Activated CD8-positive, alpha-beta T cell treated with anti-CD3 and anti-CD28 coated beads for 36 hours (primary cell): ENCODE data around the gene ITGBL1. TPM values are rescaled to one million over a fixed set of nuclear protein-coding genes. Genes with fewer than 3 reads are reported as not detected.

Experiments used
- ATAC-seq: fragments of 200-7000 bp; cut with Tn5 transposase; one replicate; pipeline ENCODE4 v1.10.0; 2021; ENCODE audit warnings: mild to moderate bottlenecking, moderate library complexity
- CTCF ChIA-PET: fragments of 350-600 bp; sonication (Branson Sonifier 250); formaldehyde crosslinking; loops from one replicate; lab custom pipeline; 2021; ENCODE audit warnings: antibody characterized with exemption; lab: Charles Lee
- POLR2A ChIA-PET: fragments of 350-600 bp; sonication (Branson Sonifier 250); formaldehyde crosslinking; loops from one replicate; lab custom pipeline; 2021; ENCODE audit warnings: antibody characterized with exemption; lab: Charles Lee
- DNase-seq: peaks from one replicate; pipeline ENCODE4 v3.0.0-alpha.2; 2020
- H3K27ac Mint-ChIP-seq: one replicate; pipeline ENCODE4 v1.8.0; 2021; ENCODE audit warnings: mild to moderate bottlenecking, mixed read lengths
- H3K27me3 Mint-ChIP-seq: one replicate; pipeline ENCODE4 v1.8.0; 2021; ENCODE audit warnings: mixed read lengths
- H3K36me3 Mint-ChIP-seq: one replicate; pipeline ENCODE4 v1.8.0; 2021; ENCODE audit warnings: low read depth, mixed read lengths
- H3K4me1 Mint-ChIP-seq: one replicate; pipeline ENCODE4 v1.8.0; 2021; ENCODE audit warnings: low read depth, mixed read lengths
- H3K4me3 Mint-ChIP-seq: one replicate; pipeline ENCODE4 v1.8.0; 2021; ENCODE audit warnings: mild to moderate bottlenecking, moderate library complexity, mixed read lengths
- H3K9me3 Mint-ChIP-seq: one replicate; pipeline ENCODE4 v1.8.0; 2021; ENCODE audit warnings: mixed read lengths
- intact Hi-C: fragments of 100-400 bp; cut with micrococcal nuclease; formaldehyde crosslinking; loops from one replicate; pipeline ENCODE4 v1.10.0; 2022
- total RNA-seq, 2 experiments: library from RNA; stranded (reverse); gene quantifications; one replicate each; pipeline ENCODE4 v1.2.3, GENCODE V29; 2021
- TF ChIP-seq, protein P1 (sequence below): fragments of 200-600 bp; IDR thresholded peaks from one replicate; pipeline ENCODE4 v1.8.0; 2022; ENCODE audit warnings: antibody characterized with exemption, mild to moderate bottlenecking

ITGBL1 gene
- total RNA-seq, 2 experiments from 2014 or later: not detected

DNA sequence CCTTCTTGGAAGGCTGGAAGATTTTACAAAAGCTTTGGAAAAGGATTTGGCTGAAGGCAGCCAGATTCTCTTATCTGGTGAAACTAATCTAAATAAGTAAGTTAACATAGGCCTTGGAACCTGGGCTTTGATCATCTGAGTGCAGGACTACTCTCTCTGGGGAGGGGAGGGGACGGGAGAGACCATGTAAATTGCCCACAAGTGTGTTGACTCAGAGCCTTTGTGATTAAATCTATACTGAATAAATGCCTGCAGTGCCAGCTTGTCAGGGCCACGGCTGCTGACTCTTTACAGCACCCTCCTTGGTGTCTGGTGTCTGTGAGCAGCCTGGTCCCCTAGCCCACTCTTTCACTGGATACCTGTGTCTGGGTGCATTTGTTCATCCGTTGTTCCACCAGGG is 251.4 kb downstream of the ITGBL1 start:
- H3K9me3 Mint-ChIP-seq: no peaks in the 10 kb centered on the region
- ATAC-seq: no peak
- intact Hi-C loops: no loop called here
- POLR2A ChIA-PET: no interaction called here
- no peak overlapping the region for H3K27ac Mint-ChIP-seq
- H3K4me3 Mint-ChIP-seq: no peak overlapping the region
- DNase-seq: no peak
- peaks cover 9% of the 10 kb centered on the region for H3K27me3 Mint-ChIP-seq
- no peaks in the 10 kb centered on the region for H3K36me3 Mint-ChIP-seq
- H3K4me1 Mint-ChIP-seq: peaks cover 8% of the 10 kb centered on the region
- TF ChIP-seq, protein P1, sequence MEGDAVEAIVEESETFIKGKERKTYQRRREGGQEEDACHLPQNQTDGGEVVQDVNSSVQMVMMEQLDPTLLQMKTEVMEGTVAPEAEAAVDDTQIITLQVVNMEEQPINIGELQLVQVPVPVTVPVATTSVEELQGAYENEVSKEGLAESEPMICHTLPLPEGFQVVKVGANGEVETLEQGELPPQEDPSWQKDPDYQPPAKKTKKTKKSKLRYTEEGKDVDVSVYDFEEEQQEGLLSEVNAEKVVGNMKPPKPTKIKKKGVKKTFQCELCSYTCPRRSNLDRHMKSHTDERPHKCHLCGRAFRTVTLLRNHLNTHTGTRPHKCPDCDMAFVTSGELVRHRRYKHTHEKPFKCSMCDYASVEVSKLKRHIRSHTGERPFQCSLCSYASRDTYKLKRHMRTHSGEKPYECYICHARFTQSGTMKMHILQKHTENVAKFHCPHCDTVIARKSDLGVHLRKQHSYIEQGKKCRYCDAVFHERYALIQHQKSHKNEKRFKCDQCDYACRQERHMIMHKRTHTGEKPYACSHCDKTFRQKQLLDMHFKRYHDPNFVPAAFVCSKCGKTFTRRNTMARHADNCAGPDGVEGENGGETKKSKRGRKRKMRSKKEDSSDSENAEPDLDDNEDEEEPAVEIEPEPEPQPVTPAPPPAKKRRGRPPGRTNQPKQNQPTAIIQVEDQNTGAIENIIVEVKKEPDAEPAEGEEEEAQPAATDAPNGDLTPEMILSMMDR: no peak
- CTCF ChIA-PET: no interaction called here

DNA sequence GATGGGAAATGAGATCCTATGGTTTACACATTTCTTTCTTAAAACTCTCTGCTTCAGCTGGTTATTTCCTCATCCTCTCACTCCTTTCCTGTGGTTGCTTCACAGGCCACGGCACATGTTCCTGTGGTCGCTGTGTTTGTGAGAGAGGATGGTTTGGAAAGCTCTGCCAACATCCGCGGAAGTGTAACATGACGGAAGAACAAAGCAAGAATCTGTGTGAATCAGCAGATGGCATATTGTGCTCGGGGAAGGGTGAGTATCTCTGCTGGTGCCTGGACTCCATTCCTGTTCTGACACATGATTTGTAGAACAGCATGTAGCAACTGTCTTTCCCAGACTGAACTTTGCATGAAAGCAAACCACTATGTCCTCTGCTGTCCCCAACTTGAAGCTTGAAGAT is 254.2 kb downstream of the ITGBL1 start:
- intact Hi-C loops: no loop called here

DNA sequence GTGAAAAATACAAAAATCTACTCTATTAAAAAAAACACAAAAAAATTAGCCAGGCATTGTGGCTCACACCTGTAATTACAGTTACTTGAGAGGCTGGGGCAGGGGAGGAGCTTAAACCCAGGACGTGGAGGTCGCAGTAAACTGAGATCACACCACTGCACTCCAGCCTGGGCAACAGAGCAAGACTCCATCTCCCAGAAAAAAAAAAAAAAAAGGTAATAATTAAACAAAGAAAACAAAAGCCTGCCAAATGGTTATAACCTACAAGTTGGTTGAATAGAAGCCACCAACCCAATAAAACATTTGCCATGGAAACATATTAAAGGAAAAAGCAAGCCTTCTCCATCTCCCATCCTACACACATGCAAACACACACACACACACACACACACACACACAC is 255.2 kb downstream of the ITGBL1 start:
- intact Hi-C loops: no loop called here
- TF ChIP-seq, protein P1: no peak

More for the DNA sequence above, 254.2 kb downstream of the ITGBL1 start:
- TF ChIP-seq, protein P1: no peak
- H3K27me3 Mint-ChIP-seq: peaks cover 11% of the 10 kb centered on the region
- ChIA-PET POLR2A (no interaction called here), CTCF (no interaction called here)
- peak; percentile 41 for DNase-seq
- no peaks in the 10 kb centered on the region for H3K36me3 Mint-ChIP-seq
- H3K27ac Mint-ChIP-seq: no peak overlapping the region
- peaks cover 8% of the 10 kb centered on the region for H3K4me1 Mint-ChIP-seq
- ATAC-seq: no peak
- no peaks in the 10 kb centered on the region for H3K9me3 Mint-ChIP-seq
- H3K4me3 Mint-ChIP-seq: no peak overlapping the region

DNA sequence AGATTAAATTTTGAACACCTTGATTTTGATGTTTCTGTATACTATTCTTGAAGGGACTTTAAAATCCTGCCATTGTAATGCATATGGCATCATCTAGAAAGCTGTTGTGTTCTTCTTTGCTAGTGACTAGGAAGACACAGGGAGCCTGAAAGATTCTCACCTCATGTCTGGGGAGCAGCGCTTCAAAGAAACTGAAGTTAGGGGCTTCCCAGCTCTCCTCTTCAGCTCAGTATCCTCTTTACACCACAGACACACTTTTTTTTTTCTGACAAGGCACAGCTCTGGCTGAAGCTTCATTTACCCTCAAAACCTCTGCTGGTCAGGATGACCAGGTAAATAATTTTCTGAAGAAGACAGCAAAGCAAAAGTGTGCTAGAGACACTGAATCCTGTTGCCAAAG is 255.6 kb downstream of the ITGBL1 start:
- no peak for ATAC-seq
- Mint-ChIP-seq H3K27ac (no peak overlapping the region), H3K27me3 (peaks cover 11% of the 10 kb centered on the region), H3K9me3 (no peaks in the 10 kb centered on the region), H3K4me1 (peaks cover 8% of the 10 kb centered on the region), H3K4me3 (no peak overlapping the region), H3K36me3 (no peaks in the 10 kb centered on the region)
- TF ChIP-seq, protein P1: no peak
- intact Hi-C loops: no loop called here
- CTCF ChIA-PET: interaction anchor here (1.2 kb wide), 1 partner anchor 54 kb away, joined by 3 read pairs; no protein-coding TSS in a partner anchor
- no peak for DNase-seq
- POLR2A ChIA-PET: no interaction called here

More for the DNA sequence above, 255.2 kb downstream of the ITGBL1 start:
- H3K27me3 Mint-ChIP-seq: peaks cover 11% of the 10 kb centered on the region
- no peak overlapping the region for H3K4me3 Mint-ChIP-seq
- ChIA-PET POLR2A (no interaction called here), CTCF (interaction anchor here (1.2 kb wide), 1 partner anchor 55 kb away, joined by 3 read pairs; no protein-coding TSS in a partner anchor)
- no peak for ATAC-seq
- no peak for DNase-seq
- H3K9me3 Mint-ChIP-seq: no peaks in the 10 kb centered on the region
- H3K4me1 Mint-ChIP-seq: peaks cover 8% of the 10 kb centered on the region
- H3K27ac Mint-ChIP-seq: no peak overlapping the region
- no peaks in the 10 kb centered on the region for H3K36me3 Mint-ChIP-seq

DNA sequence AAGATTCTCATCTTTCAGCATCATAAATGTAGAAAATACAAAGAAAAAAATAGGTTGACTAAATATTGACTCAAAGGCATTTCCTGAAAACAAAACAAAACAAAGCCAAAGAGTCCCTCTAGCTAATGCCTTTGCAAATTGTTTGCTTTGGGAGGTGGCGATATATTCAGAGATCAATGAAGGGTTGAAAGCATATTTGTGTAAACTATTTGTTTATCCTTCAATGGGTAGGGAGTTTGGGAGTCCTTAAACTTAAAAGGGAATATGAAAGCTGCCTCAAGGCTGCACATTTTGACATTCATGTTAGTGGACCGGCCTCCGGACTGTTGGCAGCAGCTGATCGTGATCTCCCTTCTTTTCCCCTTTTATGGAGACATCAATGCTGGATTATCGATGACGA is 257.5 kb downstream of the ITGBL1 start:
- Mint-ChIP-seq H3K36me3 (no peaks in the 10 kb centered on the region), H3K27ac (no peak overlapping the region), H3K4me1 (peaks cover 8% of the 10 kb centered on the region), H3K27me3 (peaks cover 9% of the 10 kb centered on the region), H3K9me3 (no peaks in the 10 kb centered on the region), H3K4me3 (no peak overlapping the region)
- CTCF ChIA-PET: no interaction called here
- intact Hi-C loops: no loop called here
- TF ChIP-seq, protein P1: no peak
- no peak for ATAC-seq
- POLR2A ChIA-PET: no interaction called here
- no peak for DNase-seq
